HG02763 (cell line): ENCODE results near the gene FGF3.

Source experiments
- ATAC-seq: cut with Tn5 transposase; IDR thresholded peaks from one replicate; pipeline ENCODE4 v1.9.1; 2021; ENCODE audit warnings: mild to moderate bottlenecking, moderate library complexity; ENCODE audit not compliant: unreplicated experiment

FGF3 gene

DNA sequence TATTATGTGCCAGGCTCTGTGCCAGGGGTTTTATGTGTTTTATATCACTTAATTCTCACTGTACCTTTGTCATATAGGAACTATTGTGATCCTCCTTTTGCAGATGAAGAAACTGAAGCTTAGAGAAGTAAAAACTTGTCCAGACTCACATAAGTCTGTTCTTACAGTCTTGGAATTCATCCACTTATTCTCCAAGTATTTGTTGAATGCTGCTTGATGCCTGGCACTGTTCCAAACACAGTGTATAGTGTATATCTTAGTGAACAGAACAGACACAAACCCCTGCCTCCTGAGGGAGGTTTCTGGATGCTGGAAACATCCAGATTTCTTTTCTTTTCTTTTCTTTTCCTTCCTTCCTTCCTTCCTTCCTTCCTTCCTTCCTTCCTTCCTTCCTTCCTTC is 29.0 kb upstream of the FGF3 start:
- no peak for ATAC-seq

DNA sequence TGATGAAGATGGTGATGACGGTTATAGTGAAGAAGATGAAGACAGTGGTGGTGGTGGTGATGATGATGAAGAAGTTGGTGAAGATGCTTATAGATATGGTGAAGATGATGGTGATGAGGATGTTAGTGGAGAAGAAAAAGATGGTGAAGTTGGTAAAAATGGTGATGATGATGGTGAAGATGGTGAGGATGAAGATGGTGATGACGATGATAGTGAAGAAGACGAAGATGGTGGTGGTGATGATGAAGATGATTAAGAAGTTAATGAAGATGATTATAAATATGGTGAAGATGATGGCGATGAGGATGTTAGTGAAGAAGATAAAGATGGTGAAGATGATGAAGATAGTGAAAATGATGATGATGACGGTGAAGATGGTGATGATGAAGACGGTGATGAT is 25.2 kb upstream of the FGF3 start:
- ATAC-seq = no peak

DNA sequence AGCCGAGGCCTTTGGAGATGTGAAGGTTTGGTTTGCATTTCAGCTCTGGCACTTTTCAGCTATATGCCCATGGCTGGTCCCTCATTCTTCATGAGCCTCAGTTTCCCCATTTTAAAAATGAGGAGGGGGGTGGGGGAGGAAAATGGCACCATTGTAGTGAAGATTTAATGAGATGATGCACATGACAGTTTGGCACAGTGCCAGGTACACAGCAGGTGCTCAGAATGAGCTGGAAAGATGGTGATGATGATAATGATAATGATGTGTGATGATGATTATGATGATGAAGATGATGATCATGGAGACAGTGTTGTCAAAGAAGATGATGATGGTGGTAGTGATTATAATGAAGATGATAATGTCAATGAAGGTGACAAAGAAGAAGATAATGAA is 24.3 kb upstream of the FGF3 start:
- no peak for ATAC-seq

DNA sequence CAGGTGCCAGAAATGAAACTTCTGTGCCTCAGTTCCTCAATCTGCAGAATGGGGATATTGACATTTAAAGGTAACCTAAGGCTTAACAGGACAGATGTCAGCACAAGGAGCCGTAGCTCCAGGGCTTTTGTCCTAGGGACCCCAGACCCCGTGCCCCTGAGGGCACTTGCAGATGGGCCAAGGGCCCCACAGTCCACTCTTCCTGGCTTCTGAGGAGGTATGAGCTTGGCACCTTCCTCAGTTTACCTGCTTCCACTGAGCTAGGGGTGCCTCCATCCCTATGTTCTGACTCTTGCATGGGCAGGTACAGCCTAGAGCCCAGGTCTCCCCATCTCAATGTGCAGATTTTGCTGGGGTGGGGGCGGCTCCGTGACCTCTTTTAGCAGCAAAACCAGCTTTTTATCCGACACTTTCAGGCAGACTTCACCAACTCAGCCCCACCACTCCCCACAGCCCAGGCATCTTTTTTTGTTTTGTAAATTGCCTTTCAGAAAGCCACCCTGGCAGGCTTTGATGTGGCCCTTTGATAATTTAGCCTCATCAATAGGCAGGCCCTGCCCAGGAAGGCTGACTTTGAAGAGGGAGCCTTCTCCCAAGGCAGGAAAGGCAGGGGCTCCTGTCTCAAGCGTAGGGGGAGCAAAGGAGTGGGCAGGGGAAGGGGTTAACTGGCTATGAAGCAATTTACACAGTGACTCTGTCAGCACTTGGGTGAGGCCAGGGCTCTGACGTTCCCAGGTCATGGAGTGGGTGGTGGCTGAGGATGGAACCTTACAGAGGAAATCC is 23.7 kb upstream of the FGF3 start:
- no peak for ATAC-seq

DNA sequence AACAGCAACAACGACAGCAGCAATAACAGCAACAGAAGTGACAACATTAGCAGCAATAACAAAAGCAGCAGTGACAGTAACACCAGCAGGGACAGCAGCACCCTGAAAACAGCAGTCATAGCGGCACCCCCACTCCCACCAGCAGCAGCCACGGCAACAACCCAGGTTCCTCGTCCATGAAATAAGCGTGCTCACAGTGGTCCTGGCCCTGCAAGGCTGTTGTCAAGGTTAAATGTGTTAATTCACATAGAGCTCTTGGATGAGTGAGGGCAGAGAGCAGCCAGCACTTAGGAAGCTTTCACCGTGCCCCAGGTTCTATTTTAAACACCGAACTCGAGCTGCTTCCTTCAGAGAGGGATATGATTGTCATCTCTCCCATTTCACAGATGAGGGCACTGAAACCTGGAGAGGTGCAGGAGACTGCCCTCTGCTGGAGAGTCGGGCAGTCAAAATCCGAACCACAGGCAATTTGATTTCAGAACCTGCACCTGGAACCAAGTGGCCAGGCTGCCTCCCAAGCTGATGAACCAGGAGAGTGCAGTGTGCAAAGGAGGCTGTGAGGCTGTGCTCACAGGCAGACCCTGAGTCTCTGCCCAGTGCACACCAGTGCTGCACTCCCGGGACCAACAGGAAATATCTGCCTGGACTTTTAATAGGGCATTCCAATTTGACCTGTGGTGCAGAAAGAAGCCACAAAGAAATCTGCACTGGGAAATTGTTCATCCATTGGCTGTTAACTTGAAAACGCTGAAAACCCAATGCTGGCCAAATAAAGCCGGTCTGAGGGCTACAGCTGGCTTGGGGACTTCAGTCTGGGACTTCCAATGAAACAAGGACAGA is 22.9 kb upstream of the FGF3 start:
- ATAC-seq = no peak

DNA sequence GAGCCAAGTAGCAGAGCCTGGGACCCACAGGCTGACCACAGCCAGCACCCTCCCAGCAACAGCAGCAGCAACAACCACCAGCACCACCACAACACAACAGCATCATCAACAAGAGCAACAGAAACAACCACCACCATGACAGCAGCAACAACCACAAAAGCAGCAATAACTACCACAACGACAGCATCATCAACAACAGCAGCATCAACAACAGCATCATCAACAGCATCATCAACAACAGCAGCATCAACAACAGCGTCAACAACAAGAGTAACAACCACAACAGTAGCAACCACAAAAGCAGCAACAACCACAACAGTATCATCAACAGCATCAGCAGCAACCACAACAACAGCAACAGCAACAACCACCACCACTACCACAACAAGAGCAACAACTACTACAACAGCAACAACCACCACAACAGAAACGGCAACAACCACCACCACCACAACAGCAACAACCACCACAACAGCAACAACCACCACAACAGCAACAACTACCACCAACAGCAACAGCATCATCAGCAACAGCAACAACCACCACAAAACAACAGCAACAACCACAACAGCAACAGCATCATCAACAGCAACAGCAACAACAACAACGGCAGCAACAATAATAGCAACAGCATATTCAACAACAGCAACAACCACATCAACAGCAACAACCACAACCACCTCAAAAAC is 22.1 kb upstream of the FGF3 start:
- no peak for ATAC-seq

DNA sequence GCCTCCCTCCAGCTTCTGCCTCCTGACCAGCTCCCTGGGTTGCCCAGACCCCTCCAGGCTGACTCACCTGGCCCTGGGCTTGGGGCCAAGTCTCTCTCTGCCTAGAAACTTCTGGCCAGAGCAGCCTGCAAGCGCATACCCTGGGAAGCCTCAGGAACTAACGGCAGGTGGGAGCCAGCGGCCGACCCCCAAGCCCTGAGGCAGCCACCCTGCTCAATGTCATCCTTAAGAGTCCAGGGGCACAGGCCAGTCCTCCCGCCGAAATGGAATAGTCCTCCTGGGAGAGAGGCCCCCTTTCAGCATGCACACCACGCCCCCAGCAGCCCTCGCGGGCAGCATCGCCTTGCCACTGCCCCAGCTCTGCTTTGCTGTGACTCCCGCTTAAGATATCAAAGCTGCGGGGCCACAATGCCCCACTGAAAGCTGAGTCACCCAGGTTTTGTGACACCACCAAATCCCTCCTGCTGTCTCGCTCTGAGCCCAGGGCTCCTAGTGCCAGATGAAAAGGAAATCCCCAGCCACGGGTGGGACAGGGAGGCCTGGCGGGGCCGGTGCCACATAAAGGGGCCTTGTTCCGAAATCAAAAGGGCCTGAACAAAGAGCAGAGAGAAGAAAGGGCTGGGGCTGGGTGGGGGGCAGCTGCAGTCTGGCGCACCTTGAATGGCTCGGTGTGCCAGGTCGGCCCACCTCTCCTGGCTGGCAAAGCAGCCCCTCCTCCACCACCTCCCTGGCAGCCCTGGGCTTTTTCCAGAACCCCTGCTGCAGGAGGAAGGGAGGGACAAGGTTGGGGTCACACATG is 21.4 kb upstream of the FGF3 start:
- ATAC-seq = no peak

DNA sequence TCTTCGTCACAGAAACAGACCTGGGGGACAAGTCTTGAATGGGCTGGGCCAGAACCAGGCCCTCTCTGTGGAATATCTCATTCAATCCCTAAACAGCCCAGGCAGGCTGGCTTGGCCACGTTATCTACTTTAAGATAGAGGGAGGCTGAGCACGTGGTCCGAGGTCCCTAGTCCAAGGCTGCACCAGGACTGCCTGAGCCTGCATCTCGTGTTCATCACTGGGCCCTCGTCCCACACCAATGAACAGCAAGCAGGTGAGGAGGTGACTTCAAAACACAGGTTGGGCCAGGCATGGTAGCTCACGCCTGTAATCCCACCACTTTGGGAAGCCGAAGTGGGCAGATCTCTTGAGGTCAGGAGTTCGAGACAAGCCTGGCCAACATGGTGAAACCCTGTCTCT is 20.3 kb upstream of the FGF3 start:
- no peak for ATAC-seq

DNA sequence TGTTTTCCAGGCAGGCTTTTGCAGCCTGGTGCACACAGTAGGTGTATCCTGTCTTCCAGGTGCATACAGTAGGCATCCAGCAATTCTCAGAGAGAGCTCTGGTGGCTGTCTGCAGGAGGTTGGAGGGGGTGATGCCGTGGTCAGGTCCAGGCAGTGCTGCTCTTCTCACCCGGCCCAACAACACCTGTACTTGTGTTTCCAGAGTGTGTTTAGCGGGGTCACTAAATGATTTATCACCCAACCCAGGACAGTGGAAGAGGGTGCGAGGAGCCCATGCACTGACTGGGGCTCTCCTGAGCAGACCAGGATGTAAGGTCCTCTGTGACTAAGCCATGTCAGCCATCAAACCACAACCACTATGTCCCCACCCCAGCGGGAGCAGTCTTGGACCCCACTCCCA is 18.6 kb upstream of the FGF3 start:
- no peak for ATAC-seq

DNA sequence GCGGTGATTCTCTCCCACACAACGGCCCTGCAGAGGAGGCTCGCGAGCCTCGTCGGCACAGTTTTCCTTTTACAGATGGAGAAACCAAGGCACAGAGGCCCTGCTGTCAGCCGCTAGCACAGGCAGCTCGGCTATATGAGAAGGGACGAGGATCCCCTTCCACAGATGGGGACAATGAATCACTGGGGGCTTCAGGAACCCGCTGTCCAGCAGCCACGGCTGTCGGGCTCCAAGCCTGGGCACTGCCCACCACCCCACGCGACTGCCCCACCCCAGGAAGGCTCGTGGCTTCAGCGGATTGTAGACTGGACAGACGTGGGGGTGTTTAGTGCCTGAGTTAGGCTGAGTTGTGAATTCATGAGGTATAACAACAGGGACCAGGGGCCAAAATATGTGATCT is 17.2 kb upstream of the FGF3 start:
- no peak for ATAC-seq

DNA sequence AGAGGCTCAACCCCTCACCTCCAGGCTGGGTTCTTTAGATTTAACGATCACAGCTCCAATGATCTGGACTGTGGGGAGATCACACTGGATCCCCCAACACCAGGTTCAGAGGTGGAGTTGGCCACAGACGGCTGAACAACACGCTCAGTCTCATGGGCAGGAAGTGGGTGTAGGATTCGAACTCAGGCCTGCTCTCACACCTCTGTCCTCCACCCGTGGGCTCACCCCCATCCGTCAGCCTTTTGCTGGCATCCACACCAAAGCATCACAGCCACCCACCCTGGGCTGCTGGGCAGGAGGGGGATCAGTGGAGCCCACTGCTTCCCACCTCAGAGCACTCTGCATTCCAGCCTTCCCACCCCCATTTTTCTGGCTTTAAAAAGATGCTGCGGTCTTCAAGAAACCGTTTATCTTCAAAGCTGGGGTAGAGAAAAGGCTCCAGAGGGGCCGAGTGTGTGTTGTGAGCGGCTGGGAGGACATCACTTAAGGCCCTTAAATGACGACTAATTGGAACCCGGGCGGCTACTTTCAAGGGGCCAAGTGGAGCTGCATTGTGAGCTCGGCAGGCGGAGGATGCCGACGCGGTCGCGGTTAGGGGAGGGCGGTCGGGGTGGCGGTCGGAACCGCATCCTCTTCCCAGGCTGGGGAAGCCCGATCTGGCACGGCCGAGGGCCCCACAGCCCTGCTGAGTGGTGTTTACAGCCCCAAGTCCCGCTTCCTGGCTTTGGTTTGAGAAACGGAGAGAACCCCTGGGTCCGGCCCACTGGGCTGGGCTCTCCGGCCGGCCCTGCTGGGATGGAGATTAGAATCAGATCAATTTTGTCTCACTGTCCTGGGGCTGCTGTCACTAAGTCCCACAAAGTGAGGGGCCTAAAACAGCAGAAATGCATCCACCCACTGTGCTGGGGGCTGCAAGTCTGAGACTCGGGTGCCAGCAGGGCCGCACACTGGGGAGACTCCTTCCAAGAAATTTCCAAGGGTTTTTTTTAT is 15.9 kb upstream of the FGF3 start:
- ATAC-seq = no peak

DNA sequence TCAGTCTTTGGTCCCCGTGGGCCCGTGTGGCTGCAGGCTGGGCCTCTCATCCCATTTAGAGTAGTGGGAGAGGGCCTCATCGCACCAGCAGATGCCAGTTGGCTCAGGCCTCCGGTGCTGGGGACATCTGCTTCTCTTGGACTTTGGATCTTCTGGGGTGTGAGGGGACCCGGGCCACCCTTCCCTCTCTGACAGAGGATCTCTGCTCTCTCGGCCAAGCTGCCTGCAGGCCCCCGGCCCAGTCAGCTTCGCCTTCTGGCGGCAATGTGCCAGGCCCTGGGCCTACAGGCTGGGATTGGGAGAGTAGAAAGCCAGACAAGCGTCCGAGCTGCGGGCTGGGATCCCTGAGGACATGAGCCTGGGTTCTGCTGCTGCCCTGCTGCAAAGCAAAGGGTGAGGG is 15.0 kb upstream of the FGF3 start:
- no peak for ATAC-seq

DNA sequence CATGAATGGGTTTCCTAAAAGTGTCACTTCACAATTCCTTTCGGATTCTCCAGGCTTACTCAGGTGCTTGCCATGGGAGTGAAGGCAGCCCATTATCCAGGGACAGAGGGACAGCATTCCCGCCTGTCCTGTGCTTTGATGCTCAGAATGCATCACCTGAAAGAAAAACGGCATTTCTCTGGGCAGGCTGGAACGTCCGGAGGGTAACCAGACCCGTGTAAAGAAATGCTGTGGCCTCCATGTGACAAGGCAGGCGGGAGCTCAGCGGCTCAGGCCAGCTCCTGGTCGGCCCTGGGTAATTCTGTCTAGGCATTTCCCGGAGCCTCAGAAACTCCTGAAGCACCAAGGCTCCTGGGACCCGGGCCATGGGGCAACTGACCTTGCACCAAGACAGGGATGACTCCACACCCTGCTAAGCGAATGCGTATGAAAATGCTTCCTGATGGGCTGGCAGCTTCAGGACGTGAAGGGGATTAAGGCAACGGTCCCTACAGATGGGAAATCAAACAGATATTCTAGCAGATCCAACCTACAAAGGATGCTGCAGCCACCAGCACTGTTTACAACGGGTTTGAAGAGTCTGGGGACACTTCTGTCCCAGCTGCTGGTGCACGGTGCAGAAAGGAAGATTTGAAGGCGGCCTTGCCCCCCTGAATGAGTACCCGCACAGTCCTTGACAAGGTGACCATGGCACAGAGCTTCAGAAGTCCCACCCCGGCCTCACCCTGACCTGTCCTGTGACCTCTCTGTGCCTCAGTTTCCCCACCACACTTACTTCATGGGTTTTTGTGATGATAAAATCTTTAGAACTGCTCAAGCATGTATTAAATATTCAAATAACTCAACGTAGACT is 13.6 kb upstream of the FGF3 start:
- ATAC-seq = no peak

DNA sequence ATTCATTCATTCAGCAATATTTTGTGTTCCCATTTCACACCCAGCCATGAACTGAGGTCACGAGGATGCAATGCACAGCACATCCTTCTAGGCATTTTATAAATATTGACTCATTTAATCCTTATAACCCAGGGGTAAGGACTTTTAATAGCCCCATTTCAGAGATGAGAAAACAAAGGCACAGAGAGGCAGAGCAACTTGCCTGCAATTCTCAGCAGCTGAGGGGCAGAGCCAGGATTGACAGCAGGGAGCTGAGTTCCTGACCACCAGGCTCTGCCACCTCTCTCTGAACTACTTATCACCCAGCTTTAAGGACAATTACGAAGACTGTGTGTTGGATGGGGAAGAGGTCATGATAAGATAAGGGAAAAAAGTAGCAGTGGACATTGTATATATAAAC is 12.8 kb upstream of the FGF3 start:
- no peak for ATAC-seq

DNA sequence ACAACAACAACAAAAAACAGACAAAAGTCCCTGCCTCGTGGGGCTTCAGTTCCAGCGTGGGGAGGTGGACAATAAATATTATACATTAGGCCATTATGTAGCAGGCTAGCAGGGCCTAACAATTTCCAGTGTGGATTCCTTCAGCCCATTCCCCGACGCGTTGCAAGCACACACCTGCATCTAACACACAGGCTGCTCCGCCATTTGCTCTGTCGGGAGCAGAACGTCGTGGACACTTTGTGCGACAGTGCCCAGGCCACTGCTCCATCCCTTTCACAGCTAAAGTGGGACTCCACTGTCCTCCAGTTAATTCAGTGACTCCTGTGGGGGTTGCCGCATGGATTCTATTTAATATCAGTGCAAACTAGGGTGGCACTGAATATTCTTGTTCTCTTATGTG is 10.9 kb upstream of the FGF3 start:
- ATAC-seq = no peak

DNA sequence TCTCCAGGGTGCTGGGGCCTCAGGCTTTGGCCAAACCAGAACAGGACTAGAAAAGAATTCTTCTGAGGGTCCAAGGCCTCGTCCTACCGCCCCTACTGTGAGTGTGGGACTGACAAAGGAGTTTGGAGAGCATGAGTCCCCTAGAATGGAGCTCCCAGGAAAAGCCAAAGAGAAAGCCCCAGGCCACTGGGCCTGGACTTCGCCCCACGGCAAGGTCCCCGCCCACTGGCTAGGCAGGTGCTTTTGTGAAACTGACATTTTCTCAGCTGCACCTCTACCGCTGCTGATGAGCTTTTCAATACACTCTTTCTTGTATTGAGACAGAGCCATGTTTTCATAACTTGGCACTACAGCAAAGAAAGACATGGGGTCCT is 9.7 kb upstream of the FGF3 start:
- no peak for ATAC-seq

DNA sequence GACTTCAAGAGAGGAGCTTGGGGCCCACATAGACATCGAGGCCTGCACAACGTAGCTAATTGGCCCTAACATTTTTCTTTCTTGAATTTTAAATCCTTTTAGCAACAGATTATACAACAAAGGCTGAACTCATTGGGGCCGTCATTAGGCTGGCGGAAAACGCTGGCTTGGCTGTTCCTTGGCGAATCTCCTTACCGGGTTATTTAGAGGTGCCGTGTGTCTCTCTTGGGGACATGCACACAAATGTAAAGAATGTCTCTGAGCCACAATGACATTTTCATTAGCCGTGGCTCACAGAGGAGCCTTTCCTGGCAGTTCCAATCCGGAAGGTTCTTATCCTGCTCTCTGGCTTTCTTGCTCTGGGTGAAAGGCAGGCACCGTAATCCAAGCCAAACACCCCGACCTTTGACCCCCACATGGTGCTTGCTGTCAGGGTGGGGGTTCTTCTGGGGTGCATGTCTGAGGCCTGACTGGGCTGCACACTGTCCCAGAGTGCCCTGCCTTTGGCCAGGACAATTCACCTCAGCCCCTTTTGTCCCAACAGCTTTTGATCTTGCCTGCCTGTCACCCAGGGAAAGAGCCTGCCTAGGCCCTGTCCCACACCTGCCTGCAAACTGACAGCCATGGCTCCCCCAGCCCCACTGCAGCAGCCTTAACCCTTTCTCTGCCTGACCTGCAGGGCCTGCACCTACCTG is 9.2 kb upstream of the FGF3 start:
- ATAC-seq = no peak

DNA sequence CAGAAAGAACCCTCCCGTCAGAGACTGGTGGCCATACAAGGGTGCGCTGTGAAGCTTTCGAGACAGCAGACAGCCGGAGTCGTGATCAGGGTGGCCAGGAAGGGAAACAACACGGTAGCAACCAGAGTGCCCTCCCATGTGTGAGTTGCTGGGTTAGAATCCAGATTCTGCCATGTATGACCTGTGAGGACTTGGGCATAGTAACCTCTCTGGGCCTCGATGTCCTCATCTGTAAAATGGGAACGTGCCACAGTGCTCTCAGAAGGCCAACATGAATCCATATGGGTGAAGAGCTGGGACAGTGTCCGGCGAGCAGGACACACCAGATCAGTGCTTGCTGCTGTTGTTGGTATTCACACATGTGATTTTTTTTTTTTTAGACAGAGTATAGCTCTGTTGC is 7.6 kb upstream of the FGF3 start:
- no peak for ATAC-seq
